GM12872 (cell line): ENCODE data around the gene TBC1D17.

ENCODE experiments used
- CTCF ChIP-seq: IDR thresholded peaks from 3 replicates; pipeline ENCODE4 v1.5.1; 2011; ENCODE audit warnings: low read depth, mild to moderate bottlenecking, low read length, moderate library complexity; ENCODE audit not compliant: insufficient read depth

TBC1D17 gene

GRCh38 chr19:49876422-49877019 lies 981 bp upstream of the TBC1D17 start:
- no peak for TF ChIP-seq CTCF

GRCh38 chr19:49877879-49878743 lies 609 bp downstream of the TBC1D17 start:
- no peak for TF ChIP-seq CTCF

GRCh38 chr19:49878744-49879070 lies 1.2 kb downstream of the TBC1D17 start:
- TF ChIP-seq CTCF, result no peak

GRCh38 chr19:49879243-49879963 lies 1.9 kb downstream of the TBC1D17 start:
- TF ChIP-seq CTCF, result no peak

GRCh38 chr19:49880162-49880869 lies 2.8 kb downstream of the TBC1D17 start:
- TF ChIP-seq CTCF, result no peak

GRCh38 chr19:49881186-49881585 lies 3.7 kb downstream of the TBC1D17 start:
- no peak for TF ChIP-seq CTCF

GRCh38 chr19:49881672-49882394 lies 4.3 kb downstream of the TBC1D17 start:
- TF ChIP-seq CTCF, result no peak
